Measurements from ENCODE around the gene SPEG. TPM values are rescaled to one million over a fixed set of nuclear protein-coding genes. Genes with fewer than 3 reads are reported as not detected.

The SPEG gene
- total and polyA plus RNA-seq, 2 of the 13 experiments (the other 11 are each of a cell fraction or from before 2014, with no cell fraction given) = 0.18 to 0.24 TPM

GRCh38 chr2:219509780-219510511 is 75.3 kb downstream of the SPEG start (continued):
- TF ChIP-seq KIAA2018 (CRISPR knock-in tag; IDR thresholded peaks at IDR 0.05; ENCODE audit: borderline replicate concordance) (no peak), KDM6A (CRISPR knock-in tag; IDR thresholded peaks at IDR 0.05; ENCODE audit: low read depth) (no peak), ZNF709 (CRISPR knock-in tag; IDR thresholded peaks at IDR 0.05) (no peak), SAP130 (CRISPR knock-in tag; IDR thresholded peaks at IDR 0.05; ENCODE audit: low read depth) (peak; percentile 27; the same call in 1 of the 2 replicates), ZNF619 (CRISPR knock-in tag; IDR thresholded peaks at IDR 0.05) (no peak), GFI1 (CRISPR knock-in tag; IDR thresholded peaks at IDR 0.05; ENCODE audit: borderline replicate concordance) (no peak), KDM4B (CRISPR knock-in tag; IDR thresholded peaks at IDR 0.05) (no peak), MIER2 (CRISPR knock-in tag; IDR thresholded peaks at IDR 0.05) (no peak), ZNF556 (CRISPR knock-in tag; IDR thresholded peaks at IDR 0.05; ENCODE audit: borderline replicate concordance) (peak; percentile 18; the same call in 1 of the 2 replicates), NFIB (CRISPR knock-in tag; IDR thresholded peaks at IDR 0.05; ENCODE audit: borderline replicate concordance) (no peak), HNRNPH1 (optimal IDR thresholded peaks at IDR 0.05; ENCODE audit: low read depth, low read length) (no peak), ZBTB3 (CRISPR knock-in tag; IDR thresholded peaks at IDR 0.05; ENCODE audit: borderline replicate concordance, low read depth) (no peak), MLLT10 (CRISPR knock-in tag; IDR thresholded peaks at IDR 0.05) (no peak), HNRNPUL1 (IDR thresholded peaks at IDR 0.05; ENCODE audit: low read depth, low read length) (no peak), ZNF121 (CRISPR knock-in tag; IDR thresholded peaks at IDR 0.05) (no peak), ZNF329 (CRISPR knock-in tag; IDR thresholded peaks at IDR 0.05; ENCODE audit: low read depth) (no peak), ZNF34 (CRISPR knock-in tag; IDR thresholded peaks at IDR 0.05; ENCODE audit: borderline replicate concordance) (no peak), EHMT2 (IDR thresholded peaks at IDR 0.05; ENCODE audit: borderline replicate concordance, low read depth, low read length) (no peak), YEATS4 (CRISPR knock-in tag; IDR thresholded peaks at IDR 0.05; ENCODE audit: borderline replicate concordance) (no peak), NFIC (IDR thresholded peaks at IDR 0.05; ENCODE audit: low read length) (no peak)
- TF ChIP-seq, protein P1, sequence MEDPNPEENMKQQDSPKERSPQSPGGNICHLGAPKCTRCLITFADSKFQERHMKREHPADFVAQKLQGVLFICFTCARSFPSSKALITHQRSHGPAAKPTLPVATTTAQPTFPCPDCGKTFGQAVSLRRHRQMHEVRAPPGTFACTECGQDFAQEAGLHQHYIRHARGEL (CRISPR knock-in tag; IDR thresholded peaks at IDR 0.05) = no peak
- TF ChIP-seq, protein P2, sequence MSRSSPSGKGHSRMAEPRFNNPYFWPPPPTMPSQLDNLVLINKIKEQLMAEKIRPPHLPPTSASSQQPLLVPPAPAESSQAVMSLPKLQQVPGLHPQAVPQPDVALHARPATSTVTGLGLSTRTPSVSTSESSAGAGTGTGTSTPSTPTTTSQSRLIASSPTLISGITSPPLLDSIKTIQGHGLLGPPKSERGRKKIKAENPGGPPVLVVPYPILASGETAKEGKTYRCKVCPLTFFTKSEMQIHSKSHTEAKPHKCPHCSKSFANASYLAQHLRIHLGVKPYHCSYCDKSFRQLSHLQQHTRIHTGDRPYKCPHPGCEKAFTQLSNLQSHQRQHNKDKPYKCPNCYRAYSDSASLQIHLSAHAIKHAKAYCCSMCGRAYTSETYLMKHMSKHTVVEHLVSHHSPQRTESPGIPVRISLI (CRISPR knock-in tag; IDR thresholded peaks at IDR 0.05; ENCODE audit: borderline replicate concordance) = no peak
